GM19043 (cell line): ENCODE data around the gene ALS2.
"Not testable (repeated sequence)": the region's sequence is repeated elsewhere in the genome, so short reads cannot be mapped to it uniquely, and the experiment has no call there.

Experiments
- ATAC-seq: cut with Tn5 transposase; IDR thresholded peaks from one replicate; pipeline ENCODE4 v1.9.1; 2021; ENCODE audit warnings: low read depth; ENCODE audit not compliant: unreplicated experiment

Gene ALS2

DNA sequence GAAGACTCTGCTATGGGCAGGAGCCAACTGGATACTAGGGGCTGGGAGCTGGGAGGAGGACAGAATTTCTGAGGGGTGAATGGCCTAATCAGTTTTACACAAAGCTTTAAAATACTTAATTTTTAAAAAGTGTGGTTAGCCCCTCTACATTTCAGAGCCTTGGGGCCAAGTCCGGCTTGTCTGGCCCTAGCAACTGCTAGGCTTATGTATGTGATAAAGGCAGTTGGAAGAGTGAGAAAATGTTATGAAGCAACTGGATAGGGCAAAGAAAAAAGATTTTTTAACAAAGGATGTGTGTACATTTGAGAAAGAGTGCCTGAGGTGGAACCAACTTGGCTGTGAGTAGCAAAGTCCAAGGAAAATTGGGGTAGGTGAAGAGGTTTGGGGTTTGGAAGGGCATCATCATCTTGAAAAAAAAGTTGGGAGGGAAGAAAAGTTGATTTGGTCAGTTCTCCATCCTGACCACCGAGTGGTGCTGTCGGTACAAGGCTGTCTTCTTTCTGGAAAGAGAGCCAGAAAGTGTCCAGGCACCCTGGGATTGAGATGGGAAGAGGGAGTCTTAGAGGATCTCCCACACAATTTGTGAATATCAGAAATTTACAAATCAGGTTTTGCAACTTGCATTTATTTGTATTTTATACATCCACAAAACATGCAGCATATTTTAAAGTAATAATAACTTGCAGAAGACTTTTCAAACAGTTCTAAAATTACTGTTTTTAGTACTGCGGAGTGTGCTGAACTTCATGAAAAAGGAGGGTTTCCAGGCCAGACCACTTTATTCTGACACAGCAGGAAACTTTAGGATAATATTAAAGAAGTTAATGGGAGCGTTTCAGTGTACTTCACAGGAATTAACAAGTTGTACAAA, 15.1 kb upstream of the ALS2 start:
- no peak for ATAC-seq

DNA sequence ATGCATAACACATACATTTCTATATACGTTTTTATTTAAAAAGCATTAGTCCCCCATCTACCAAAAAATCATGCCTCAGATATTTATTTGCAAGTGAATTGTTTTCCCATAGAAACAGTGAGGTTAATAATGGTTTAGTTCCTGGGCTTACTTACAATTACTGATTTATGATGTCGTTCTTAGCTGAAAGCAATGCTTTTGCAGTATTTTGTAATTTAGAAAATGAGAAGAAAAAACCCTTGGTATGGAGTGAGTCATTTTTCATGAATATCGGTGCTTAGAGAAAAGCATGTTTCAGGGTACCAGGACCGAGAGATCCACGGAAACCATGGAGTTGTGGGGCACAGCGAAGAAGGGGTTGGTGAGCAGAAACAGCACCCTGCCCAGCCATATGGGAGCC, 13.6 kb upstream of the ALS2 start:
- ATAC-seq: no peak

DNA sequence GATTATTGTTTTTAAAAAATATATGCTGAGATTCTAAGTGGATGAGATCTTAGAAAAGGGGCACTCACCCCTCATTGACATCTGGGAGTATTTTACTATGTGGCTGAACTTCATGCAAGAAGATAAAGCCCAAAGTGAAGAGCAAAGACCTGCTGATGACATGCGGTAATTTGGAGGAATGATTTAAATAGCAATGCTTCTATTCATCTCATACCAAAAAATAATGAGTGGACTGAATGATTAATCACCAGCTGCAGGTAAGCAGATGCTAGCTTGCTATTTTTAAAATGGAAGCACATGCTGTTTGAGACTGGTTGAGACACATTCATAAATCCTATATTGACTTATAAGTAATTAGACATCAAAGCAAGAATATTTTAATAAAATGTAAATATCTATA, 12.9 kb upstream of the ALS2 start:
- no peak for ATAC-seq

DNA sequence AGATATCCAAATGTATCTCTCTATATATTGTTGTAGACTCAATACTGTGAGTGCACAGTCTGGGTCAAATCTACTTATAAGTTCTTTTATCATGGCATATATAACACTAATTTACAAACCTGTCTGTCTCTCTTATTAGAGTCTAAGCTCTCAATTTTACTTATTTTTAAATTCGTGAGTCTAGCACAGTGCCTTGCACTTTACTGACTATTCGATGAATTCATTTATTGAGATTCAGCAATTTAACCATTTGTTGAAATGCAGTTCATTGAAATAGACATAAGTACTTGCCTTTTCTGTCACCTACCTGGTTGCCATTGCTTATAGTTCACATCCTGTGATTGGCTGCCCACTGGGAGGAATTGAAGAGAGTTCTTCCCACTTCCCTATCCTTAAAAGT, 10.3 kb upstream of the ALS2 start:
- ATAC-seq: no peak

DNA sequence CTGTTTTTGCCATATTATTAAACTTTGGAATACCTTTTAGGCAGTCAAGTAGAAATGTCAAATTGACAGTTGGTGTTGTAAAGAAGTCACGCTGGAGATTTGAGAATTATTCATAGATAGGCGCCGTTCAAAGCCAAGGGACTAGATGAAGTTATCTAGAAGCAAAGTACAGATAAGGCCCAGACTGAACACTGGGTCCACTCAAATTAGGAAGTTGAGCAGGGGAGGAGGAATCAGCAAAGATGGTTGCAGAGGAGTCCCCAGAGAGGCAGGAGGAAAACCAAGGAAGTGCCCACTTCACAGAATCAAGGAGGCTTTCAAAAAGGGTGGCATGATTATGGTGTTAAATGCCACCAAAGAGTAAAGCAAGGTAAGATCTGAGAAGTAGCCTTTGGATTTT, 9.6 kb upstream of the ALS2 start:
- no peak for ATAC-seq

DNA sequence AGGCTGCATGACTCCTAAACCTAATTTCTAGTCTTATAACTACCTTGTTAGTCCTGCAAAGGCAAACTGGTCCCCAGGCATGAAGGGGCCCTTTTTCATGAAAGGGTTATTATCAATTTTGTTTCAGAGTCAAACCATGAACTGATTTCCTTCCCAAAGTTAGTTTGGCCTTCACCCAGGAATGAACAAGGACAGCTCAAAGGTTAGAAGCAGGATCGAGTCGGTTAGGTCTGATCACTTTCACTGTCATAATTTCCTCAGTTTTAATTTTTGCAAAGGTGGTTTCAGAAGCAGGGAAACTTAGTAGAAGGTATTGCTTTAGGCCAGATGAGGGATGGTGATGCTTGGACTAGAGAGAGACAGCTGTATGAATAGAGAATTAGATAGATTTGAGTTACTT, 8.7 kb upstream of the ALS2 start:
- ATAC-seq: no peak

DNA sequence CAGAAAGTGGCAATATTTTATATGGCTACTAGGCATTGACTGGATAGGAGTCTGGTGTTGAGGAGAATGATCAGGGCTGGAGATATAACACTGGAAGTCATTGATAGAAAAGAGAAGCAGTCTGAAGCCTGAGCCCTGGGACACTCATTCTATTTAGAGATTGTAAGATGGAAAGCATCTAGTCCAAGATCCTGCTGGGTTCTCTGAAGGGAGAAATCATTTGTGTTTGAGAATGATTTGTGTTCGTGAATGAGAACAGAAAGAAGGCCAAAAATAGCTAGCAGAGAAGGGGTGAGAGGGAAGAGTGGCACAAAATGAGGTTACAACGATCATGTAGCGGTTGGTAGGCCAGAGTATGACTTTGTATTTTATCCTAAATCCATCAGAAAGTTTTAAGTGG, 7.6 kb upstream of the ALS2 start:
- ATAC-seq: no peak

DNA sequence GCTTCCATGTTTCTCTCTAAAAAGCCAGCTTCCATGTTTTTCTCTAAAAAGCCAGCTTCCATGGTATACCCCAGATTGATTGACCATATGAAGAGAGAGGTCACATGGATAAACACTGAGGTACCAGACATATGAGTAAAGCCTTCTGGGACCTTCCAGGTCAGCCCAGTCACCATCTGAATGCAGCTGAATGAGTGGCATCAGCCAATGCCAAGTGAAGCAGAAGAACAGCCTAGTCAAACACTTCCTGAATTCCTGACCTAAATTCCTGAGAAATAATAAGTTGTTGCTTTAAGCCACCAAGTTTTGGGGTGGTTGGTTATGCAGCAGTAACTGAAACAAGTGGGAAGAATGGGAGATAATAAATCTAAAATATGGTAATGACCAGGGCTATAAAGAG, 5.7 kb upstream of the ALS2 start:
- ATAC-seq: no peak

DNA sequence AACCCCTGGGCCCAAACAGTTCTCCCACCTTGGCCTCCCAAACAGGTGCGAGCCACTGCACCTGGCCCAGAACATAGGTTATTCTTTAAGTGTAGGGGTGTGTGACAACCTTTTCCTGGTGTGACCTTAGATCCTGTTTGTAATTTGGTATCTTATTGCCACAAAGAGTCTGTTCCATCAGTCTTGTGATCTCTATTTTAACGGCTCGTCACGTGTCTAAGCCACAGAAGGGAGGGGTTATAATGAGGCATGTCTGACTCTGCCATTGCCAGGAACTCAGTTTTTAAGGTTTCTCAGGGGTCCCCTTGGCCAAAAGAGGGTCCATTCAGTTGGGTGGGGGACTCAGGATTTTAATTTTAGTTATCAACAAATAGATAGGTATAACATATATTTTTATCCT, 4.4 kb upstream of the ALS2 start:
- ATAC-seq: no peak

DNA sequence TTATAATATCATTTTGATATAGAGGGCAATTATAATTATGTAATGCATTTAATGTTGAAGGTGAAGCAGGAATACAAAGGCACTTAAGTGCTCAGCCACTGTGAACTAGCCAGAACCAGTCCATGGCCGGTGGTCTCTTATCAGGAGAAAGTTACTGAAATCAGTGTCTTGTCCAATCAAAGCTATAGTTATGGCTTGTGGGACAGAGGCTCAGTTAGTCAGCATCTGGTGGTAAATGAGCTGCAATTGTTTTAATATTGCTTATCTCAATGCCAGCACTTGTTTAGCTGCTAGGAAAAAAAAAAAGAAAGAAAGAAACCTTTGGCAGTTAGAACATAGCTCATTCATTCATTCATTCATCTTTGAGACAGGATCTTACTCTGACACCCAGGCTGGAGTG, 3.8 kb upstream of the ALS2 start:
- ATAC-seq: no peak

DNA sequence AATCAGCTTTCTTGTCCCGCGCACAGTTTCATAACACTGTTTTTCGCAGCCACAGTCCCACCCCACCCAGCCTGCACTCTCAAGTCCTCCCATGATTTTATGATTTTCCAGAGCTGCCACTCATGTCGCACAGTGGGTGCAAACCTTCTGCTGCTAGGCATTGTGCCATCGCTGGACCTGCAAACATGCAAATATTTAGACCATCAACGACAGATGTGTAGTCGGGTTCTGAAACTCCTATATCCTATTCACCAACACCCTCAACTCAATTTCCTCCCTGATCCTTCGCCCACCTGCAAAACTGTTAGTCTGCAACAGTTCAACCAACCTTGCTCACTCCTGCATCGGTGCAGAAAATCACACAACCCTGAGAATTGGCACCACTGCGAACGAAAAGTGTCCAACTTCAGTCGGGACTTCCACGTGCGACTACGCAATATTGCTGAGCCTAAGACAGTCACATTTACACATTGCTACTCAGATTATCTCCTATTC, 871 bp upstream of the ALS2 start:
- no peak for ATAC-seq

DNA sequence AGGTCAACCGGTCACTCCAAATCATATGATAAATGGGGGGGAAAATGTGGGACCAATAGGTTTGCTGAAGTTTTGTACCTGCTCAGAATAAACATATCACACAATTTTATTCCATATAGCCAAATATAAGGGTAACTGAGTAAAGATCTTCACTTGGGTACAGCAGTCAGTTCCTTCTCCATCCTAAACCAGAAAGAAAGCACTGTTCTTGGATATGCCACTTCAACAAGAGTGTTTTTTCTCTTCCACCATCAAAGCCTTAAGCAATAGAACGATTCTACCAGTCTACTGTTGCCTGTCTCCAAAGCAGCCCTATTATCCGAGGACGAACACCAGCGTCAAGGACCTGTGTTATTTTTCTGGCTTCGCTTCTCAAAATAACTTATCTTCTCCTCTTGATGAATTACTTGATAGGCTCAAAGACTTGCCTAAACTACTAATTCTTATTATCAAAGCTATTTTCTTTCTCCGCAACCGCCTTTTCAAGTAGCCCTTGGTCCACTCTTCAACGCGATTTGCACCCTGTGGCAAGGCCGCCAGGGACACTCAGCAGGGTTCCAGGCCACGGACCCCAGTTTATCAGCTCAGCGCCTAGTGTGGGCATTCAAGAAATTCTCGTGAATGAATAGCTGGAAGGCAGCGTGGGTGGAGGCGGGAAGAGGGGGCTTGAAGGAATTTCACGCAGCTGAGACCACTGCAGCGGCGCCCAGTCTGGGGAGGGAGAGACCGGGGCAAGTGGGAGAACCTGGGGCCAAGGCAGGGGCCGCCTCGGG, 646 bp downstream of the ALS2 start:
- ATAC-seq: no peak

DNA sequence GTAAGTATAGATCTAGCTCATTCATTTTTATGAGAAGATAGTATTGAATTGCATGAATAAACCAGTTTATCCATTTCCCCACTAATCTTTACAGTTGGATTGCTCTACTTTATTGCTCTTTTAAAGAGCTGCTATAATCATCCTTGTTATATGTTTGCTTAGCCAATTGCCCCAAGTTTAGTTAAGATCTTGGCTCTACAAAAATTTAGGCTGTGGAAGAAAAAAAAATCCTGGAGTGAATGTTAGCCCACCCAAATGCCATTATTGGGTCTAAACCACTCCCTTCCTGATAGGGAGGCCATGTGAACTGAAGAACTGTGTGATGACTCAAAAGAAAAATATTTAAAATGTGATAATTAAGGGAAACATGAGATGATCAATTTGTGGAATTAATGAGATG, 2.9 kb downstream of the ALS2 start:
- no peak for ATAC-seq

DNA sequence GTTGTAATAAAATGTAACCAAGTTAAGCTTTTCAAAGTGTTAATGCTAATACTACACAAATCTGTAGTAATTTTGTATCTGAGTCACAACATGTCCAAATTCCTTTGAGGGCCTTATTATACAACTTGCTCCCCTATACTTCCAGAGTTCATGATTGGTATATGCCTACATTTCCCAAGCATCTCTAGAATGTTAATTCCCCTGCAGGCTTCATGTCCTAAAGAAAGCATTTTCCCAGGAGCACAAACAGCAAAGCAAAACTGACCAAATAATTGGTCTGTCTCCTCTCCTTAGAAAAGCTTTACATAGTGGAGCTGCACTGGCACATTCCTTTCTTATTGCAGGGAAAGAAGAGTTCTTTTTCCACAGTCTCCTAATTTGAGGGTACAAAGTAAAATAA, 3.7 kb downstream of the ALS2 start:
- ATAC-seq: no peak

DNA sequence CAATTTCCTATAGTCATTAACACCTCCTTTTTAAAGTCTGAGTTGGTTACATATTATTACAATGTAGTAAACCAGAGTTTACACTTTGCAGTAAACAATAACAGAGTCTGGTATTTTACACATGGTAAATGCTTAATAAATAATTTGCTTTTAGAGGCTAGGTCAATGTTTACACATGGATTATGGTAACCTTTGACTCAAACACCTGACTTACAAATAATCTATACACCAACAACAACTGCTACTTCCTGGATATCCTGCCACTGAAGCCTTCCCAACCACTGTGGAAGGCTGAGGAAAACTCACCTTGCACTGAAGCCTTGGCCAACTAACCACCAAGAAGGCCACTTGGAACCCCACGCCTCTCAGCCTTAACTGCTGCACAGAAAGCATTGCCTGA, 5.4 kb downstream of the ALS2 start:
- ATAC-seq: no peak

DNA sequence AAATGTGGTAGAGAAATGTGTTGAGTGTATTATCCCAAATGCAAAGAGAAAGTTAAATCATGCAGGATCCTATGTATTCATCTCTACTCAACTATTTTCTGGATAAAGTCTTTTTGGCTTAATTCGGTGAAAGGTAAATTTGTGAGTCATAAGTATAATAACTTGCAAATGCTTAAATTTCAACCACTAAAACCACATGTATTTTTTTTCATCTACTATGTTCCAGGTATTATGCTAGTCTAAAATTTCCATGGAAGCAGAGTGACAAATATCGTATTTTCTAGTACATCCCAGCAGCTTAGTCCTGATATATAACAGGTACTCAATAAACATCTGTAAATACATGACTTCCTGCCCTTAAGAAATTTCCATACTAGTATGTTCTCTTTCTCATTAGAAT, 6.2 kb downstream of the ALS2 start:
- no peak for ATAC-seq

DNA sequence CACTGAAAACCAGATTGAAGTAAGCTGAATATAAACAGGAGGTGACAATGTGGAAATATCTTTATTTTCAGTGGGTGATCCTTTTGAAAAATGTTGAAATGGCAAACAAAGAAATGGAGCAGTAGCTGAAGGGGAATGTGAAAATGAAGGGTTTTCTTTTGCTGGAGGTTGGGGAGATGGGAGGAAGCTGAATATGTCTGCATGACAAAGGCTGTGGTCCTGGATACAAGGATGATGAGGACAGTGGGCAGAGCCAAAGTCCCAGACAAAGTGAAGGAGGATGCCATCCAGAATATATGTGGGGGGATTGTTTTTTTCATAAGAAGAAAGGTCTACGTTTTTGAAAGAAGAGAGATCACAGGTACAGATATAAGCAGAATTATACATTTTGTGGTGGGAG, 6.7 kb downstream of the ALS2 start:
- ATAC-seq: no peak

DNA sequence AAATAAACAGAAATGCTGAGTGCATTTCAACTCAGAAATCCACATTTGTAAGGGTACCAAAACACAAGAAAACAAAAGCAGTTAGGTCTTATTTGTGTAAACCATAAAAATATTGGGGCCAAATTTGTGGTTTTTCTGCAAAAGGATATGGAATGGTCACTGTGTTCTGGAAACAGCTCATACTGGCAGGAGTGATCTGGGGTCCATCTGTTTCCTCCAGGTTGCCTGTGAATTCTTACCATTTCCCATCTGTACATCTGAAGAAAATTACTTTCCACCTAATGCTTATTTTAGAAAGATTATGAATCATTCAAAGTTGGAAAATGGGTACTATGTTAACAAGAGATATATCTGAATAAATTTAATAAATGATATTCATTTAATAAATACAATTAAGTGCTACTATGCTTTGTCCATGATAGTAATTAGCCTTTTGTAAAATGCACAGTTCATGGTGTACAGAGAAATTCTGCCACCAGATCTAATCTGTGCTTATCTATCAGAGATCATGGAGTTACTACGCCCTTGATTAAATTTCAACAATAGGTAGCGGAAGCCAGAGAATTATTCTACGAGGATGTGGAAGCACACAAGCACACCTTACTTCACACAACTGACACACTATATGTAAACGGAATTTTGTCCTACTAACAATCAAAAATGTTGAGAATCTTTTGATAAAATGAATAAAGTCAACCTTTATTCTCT, 10.9 kb downstream of the ALS2 start:
- ATAC-seq: no peak

DNA sequence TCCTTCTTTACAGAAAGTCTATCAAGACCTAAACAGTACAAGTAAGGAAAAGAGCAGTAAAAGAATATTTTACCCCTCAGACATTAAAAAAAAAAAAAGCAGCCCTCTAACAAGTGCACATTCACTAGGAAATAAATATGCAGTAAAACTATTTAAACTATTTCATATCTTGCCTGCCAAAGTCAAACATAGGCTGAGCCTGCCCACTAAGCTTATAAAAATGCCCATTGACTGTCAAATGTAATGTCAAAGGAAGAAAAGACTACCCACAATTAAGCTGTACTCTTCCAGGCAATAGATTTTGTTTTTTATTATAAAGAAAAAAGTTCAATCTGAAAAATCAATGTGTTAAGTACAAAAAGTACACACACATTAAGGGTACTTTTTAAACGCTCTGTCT, 11.8 kb downstream of the ALS2 start:
- ATAC-seq: no peak

DNA sequence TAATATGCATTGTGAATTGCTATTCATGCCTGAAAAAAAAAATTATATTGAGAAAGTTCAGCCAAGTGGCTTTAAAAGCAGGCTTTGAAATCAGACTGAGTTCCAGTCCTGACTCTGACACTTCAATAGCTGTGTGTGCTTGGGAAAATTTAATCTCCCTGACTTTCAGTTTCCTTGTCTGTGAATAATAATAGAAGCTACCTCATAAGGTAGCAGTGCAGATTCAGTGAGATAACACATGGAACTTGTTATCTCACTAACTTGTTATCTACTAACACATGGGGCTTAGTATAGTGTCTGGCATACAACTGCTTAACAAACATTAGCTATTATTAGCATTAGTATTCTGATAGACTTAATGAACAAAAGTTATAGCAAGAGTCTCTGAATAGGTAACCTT, 14.9 kb downstream of the ALS2 start:
- ATAC-seq: no peak

DNA sequence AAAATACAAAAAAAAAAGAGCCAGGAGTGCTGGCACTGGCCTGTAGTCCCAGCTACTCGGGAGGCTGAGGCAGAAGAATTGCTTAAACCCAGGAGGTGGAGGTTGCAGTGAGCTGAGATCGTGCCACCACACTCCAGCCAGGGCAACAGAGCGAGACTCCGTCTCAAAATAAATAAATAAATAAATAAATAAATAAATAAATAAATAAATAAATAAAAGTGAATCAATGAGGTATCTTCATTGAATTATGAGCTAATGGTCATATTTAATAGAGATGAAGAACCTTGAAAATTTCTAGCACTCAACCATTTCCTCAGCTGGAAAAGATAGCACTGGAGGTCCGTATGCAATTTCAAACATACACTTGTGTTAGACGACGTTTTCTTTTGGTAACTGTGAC, 16.3 kb downstream of the ALS2 start:
- ATAC-seq: not testable (repeated sequence)
